ENCODE results near the gene CCDC148.

DNA sequence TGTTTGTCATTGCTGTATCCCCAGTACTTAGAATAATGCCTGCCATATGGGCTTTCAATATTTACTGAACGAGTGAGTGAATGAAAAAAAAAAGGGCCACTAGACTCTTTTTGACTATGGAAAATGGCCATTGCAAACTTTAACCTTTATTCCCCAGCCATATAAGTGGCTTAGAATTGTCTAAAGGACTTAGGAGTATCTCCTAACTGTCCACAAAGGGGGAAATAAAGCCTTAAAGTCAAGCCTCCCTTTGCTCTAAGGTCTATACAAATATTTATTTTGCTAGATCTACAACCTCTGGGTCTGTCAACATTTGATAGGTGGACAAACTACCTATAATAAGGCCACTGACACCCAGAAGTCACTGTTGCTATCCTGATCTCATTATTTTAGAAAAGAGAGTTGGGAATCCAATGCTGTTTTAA is 329.2 kb downstream of the CCDC148 start:
- TF ChIP-seq ETV6 (CRISPR knock-in tag; IDR thresholded peaks at IDR 0.05) (no peak), TCF7 (CRISPR knock-in tag; IDR thresholded peaks at IDR 0.05; ENCODE audit: low read depth) (no peak), PRRX2 (CRISPR knock-in tag; IDR thresholded peaks at IDR 0.05) (no peak), FOXJ3 (CRISPR knock-in tag; IDR thresholded peaks at IDR 0.05; ENCODE audit: borderline replicate concordance) (no peak), TEAD1 (CRISPR knock-in tag; IDR thresholded peaks at IDR 0.05) (no peak), NR1H2 (CRISPR knock-in tag; IDR thresholded peaks at IDR 0.05) (no peak), NR2C2 (CRISPR knock-in tag; IDR thresholded peaks at IDR 0.05) (no peak), NR3C1 (CRISPR knock-in tag; conservative IDR thresholded peaks at IDR 0.05; ENCODE audit: low read depth) (no peak)
- TF ChIP-seq, protein P1, sequence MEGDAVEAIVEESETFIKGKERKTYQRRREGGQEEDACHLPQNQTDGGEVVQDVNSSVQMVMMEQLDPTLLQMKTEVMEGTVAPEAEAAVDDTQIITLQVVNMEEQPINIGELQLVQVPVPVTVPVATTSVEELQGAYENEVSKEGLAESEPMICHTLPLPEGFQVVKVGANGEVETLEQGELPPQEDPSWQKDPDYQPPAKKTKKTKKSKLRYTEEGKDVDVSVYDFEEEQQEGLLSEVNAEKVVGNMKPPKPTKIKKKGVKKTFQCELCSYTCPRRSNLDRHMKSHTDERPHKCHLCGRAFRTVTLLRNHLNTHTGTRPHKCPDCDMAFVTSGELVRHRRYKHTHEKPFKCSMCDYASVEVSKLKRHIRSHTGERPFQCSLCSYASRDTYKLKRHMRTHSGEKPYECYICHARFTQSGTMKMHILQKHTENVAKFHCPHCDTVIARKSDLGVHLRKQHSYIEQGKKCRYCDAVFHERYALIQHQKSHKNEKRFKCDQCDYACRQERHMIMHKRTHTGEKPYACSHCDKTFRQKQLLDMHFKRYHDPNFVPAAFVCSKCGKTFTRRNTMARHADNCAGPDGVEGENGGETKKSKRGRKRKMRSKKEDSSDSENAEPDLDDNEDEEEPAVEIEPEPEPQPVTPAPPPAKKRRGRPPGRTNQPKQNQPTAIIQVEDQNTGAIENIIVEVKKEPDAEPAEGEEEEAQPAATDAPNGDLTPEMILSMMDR (IDR thresholded peaks at IDR 0.05): no peak
- TF ChIP-seq, protein P2, sequence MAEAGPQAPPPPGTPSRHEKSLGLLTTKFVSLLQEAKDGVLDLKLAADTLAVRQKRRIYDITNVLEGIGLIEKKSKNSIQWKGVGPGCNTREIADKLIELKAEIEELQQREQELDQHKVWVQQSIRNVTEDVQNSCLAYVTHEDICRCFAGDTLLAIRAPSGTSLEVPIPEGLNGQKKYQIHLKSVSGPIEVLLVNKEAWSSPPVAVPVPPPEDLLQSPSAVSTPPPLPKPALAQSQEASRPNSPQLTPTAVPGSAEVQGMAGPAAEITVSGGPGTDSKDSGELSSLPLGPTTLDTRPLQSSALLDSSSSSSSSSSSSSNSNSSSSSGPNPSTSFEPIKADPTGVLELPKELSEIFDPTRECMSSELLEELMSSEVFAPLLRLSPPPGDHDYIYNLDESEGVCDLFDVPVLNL (CRISPR knock-in tag; IDR thresholded peaks at IDR 0.05; ENCODE audit: borderline replicate concordance, low read depth): no peak
- TF ChIP-seq, protein P3, sequence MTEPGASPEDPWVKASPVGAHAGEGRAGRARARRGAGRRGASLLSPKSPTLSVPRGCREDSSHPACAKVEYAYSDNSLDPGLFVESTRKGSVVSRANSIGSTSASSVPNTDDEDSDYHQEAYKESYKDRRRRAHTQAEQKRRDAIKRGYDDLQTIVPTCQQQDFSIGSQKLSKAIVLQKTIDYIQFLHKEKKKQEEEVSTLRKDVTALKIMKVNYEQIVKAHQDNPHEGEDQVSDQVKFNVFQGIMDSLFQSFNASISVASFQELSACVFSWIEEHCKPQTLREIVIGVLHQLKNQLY (CRISPR knock-in tag; IDR thresholded peaks at IDR 0.05): no peak
